GM23338 (cell line): ENCODE measurements around the gene DLGAP3. TPM values are rescaled to one million over a fixed set of nuclear protein-coding genes. Genes with fewer than 3 reads are reported as not detected.

ENCODE experiments used
- ATAC-seq: fragments of 200-7000 bp; cut with Tn5 transposase; 3 replicates; pipeline ENCODE4 v1.9.1; 2020
- DNase-seq: peaks from one replicate; pipeline ENCODE4 v3.0.0-alpha.2; 2015; ENCODE audit warnings: low spot score
- H2AFZ ChIP-seq: fragments of 200-600 bp; sonication (generic); 2 replicates; pipeline ENCODE4 v1.8.0; 2016; ENCODE audit warnings: antibody characterized with exemption, mild to moderate bottlenecking, moderate library complexity
- H3F3A ChIP-seq: fragments of 200-600 bp; sonication (generic); replicated peaks from 2 replicates; pipeline ENCODE4 v1.8.0; 2017; ENCODE audit warnings: antibody characterized with exemption, mixed run types, low read depth
- H3K27ac ChIP-seq: fragments of 200-600 bp; sonication (generic); 2 replicates; pipeline ENCODE4 v1.6.1; 2016; ENCODE audit warnings: low read depth
- H3K27me3 ChIP-seq: fragments of 200-600 bp; sonication (generic); 2 replicates; pipeline ENCODE4 v1.8.0; 2016; ENCODE audit warnings: mild to moderate bottlenecking, mixed run types, moderate library complexity; ENCODE audit not compliant: insufficient read depth
- H3K36me3 ChIP-seq: fragments of 200-600 bp; sonication (generic); 2 replicates; pipeline ENCODE4 v1.8.0; 2016; ENCODE audit warnings: mild to moderate bottlenecking; ENCODE audit not compliant: insufficient read depth
- H3K4me1 ChIP-seq: fragments of 200-600 bp; sonication (generic); 2 replicates; pipeline ENCODE4 v1.8.0; 2016; ENCODE audit warnings: mild to moderate bottlenecking, moderate library complexity; ENCODE audit not compliant: insufficient read depth
- H3K4me2 ChIP-seq: fragments of 200-600 bp; sonication (generic); 2 replicates; pipeline ENCODE4 v1.7.1; 2017; ENCODE audit warnings: mixed run types
- H3K4me3 ChIP-seq: fragments of 200-600 bp; sonication (generic); 2 replicates; pipeline ENCODE4 v1.6.1; 2016; ENCODE audit warnings: mixed run types
- H3K79me2 ChIP-seq: fragments of 200-600 bp; sonication (generic); replicated peaks from 2 replicates; pipeline ENCODE4 v1.8.0; 2017; ENCODE audit warnings: mild to moderate bottlenecking; ENCODE audit not compliant: insufficient read depth
- H3K9me2 ChIP-seq: fragments of 200-600 bp; sonication (generic); 2 replicates; pipeline ENCODE4 v1.8.0; 2017; ENCODE audit not compliant: insufficient read depth
- H4K20me1 ChIP-seq: fragments of 200-600 bp; sonication (generic); replicated peaks from 2 replicates; pipeline ENCODE4 v1.8.0; 2017; ENCODE audit warnings: mild to moderate bottlenecking; ENCODE audit not compliant: insufficient read depth
- H3K27ac Mint-ChIP-seq: 2 replicates; pipeline ENCODE4 v1.8.0; 2020; ENCODE audit warnings: inconsistent platforms, mild to moderate bottlenecking, moderate library complexity, mixed read lengths
- H3K27me3 Mint-ChIP-seq: 3 replicates; pipeline ENCODE4 v1.8.0; 2022; ENCODE audit warnings: low read depth, mild to moderate bottlenecking, moderate library complexity, mixed read lengths, inconsistent platforms; ENCODE audit not compliant: insufficient read depth, poor library complexity
- H3K36me3 Mint-ChIP-seq: 3 replicates; pipeline ENCODE4 v1.8.0; 2021; ENCODE audit warnings: low read depth, mild to moderate bottlenecking, inconsistent platforms, moderate library complexity, mixed read lengths
- H3K4me1 Mint-ChIP-seq: 3 replicates; pipeline ENCODE4 v1.8.0; 2020; ENCODE audit warnings: mild to moderate bottlenecking, inconsistent platforms, mixed read lengths
- H3K4me3 Mint-ChIP-seq: 3 replicates; pipeline ENCODE4 v1.8.0; 2021; ENCODE audit warnings: moderate library complexity, mild to moderate bottlenecking, inconsistent platforms, mixed read lengths
- H3K9me3 Mint-ChIP-seq: 3 replicates; pipeline ENCODE4 v1.8.0; 2020; ENCODE audit warnings: moderate library complexity, mild to moderate bottlenecking, inconsistent platforms, mixed read lengths
- CREB1 ChIP-seq: fragments of 250-450 bp; sonication (Bioruptor Pico); IDR thresholded peaks from 2 replicates; pipeline ENCODE4 v1.5.0; 2020; ENCODE audit warnings: low read depth, mild to moderate bottlenecking, moderate library complexity
- CTCF ChIP-seq, 2 experiments: fragments of 200-600 bp in 1 of 2; sonication (generic) in 1 of 2; conservative IDR thresholded peaks; 2 replicates each; pipeline versions ENCODE4 v1.5.1 to v1.6.1; 2016 to 2017; ENCODE audit warnings: antibody characterized with exemption in 2 of 2, low read depth in 2 of 2, mild to moderate bottlenecking in 2 of 2, moderate library complexity in 1 of 2
- EZH2 ChIP-seq: fragments of 200-600 bp; sonication (generic); IDR thresholded peaks from one replicate; pipeline ENCODE4 v1.8.0; 2017; ENCODE audit warnings: antibody characterized with exemption, mild to moderate bottlenecking, low read depth; ENCODE audit not compliant: unreplicated experiment
- NANOG ChIP-seq: IDR thresholded peaks from 2 replicates; pipeline ENCODE4 v1.6.1; 2016; ENCODE audit warnings: antibody characterized with exemption, borderline replicate concordance
- POLR2AphosphoS5 ChIP-seq: IDR thresholded peaks from 2 replicates; pipeline ENCODE4 v1.6.1; 2016; ENCODE audit warnings: antibody characterized with exemption, low read depth
- REST ChIP-seq: IDR thresholded peaks from one replicate; pipeline ENCODE4 v1.6.1; 2018; ENCODE audit warnings: antibody characterized with exemption; ENCODE audit not compliant: unreplicated experiment
- STAT1 ChIP-seq: IDR thresholded peaks from one replicate; pipeline ENCODE4 v1.6.1; 2016; ENCODE audit warnings: antibody characterized with exemption; ENCODE audit not compliant: unreplicated experiment
- ZNF114 ChIP-seq: fragments of 250-450 bp; sonication (Bioruptor Pico); IDR thresholded peaks from 2 replicates; pipeline ENCODE4 v1.5.0; 2020; ENCODE audit warnings: mild to moderate bottlenecking, moderate library complexity
- ZNF462 ChIP-seq: fragments of 250-450 bp; sonication (Bioruptor Pico); IDR thresholded peaks from 2 replicates; pipeline ENCODE4 v1.5.0; 2020; ENCODE audit warnings: mild to moderate bottlenecking, moderate library complexity
- polyA plus RNA-seq: library from polyadenylated mRNA; unstranded; fragments of >200 nt; fragmentation: Nextera tagmentation; extraction: Ambion mirVana; gene quantifications from 2 replicates; pipeline ENCODE4 v1.2.1, GENCODE V29; 2016
- total RNA-seq: library from RNA; depleted of rRNA; stranded (reverse); fragments of >200 nt; shearing (Covaris generic); gene quantifications from 2 replicates; pipeline ENCODE4 v1.2.3, GENCODE V29; 2014

Gene DLGAP3
- total and polyA plus RNA-seq, 2 experiments from 2014 or later = 7.1 to 13.7 TPM

GRCh38 chr1:34867415-34867814 lies 62.0 kb downstream of the DLGAP3 start:
- peaks cover 8% of the 10 kb centered on the region for H3K4me1 Mint-ChIP-seq
- no peak overlapping the region for H2AFZ ChIP-seq
- no peaks in the 10 kb centered on the region for H4K20me1 ChIP-seq
- no peaks in the 10 kb centered on the region for H3K36me3 ChIP-seq
- no peak for ATAC-seq
- no peak overlapping the region for H3K4me3 ChIP-seq
- no peaks in the 10 kb centered on the region for H3F3A ChIP-seq
- H3K4me1 ChIP-seq = no peaks in the 10 kb centered on the region
- no peaks in the 10 kb centered on the region; the same call in 2 of the 3 replicates for H3K36me3 Mint-ChIP-seq
- no peak for DNase-seq
- no peak overlapping the region for H3K4me2 ChIP-seq
- H3K4me3 Mint-ChIP-seq = peak overlapping the region; percentile 2; the same call in 1 of the 3 replicates
- H3K9me2 ChIP-seq = no peaks in the 10 kb centered on the region
- peaks cover 14% of the 10 kb centered on the region for H3K27me3 Mint-ChIP-seq
- no peak overlapping the region for H3K27ac ChIP-seq
- H3K27ac Mint-ChIP-seq = no peak overlapping the region
- no peaks in the 10 kb centered on the region for H3K79me2 ChIP-seq
- no peak for TF ChIP-seq REST
- TF ChIP-seq CREB1 (CRISPR knock-in tag) = no peak
- TF ChIP-seq CTCF (conservative IDR thresholded peaks at IDR 0.05; ENCODE audit: low read depth in 2 of 2) = no peak
- TF ChIP-seq STAT1 = no peak
- no peak for TF ChIP-seq NANOG
- no peak for TF ChIP-seq ZNF114 (CRISPR knock-in tag)
- no peak for TF ChIP-seq POLR2AphosphoS5
- no peak for TF ChIP-seq EZH2
- H3K27me3 ChIP-seq = peaks cover 11% of the 10 kb centered on the region; the same call in 1 of the 2 replicates
- no peaks in the 10 kb centered on the region for H3K9me3 Mint-ChIP-seq

GRCh38 chr1:34866762-34867109 lies 62.7 kb downstream of the DLGAP3 start:
- Histone ChIP-seq H2AFZ (peak overlapping the region; percentile 87; the same call in 1 of the 2 replicates), H3K27ac (no peak overlapping the region), H3F3A (no peaks in the 10 kb centered on the region), H3K4me3 (peak overlapping the region; percentile 73), H3K4me1 (no peaks in the 10 kb centered on the region), H3K79me2 (no peaks in the 10 kb centered on the region), H3K36me3 (no peaks in the 10 kb centered on the region), H3K27me3 (peaks cover 11% of the 10 kb centered on the region; the same call in 1 of the 2 replicates), H4K20me1 (no peaks in the 10 kb centered on the region), H3K9me2 (no peaks in the 10 kb centered on the region), H3K4me2 (peak overlapping the region; percentile 82)
- Mint-ChIP-seq H3K4me1 (peaks cover 8% of the 10 kb centered on the region), H3K27ac (no peak overlapping the region), H3K4me3 (0 out of 3 replicates have a peak overlapping the region, but pooled peaks have one; percentile 23), H3K36me3 (no peaks in the 10 kb centered on the region; the same call in 2 of the 3 replicates), H3K9me3 (no peaks in the 10 kb centered on the region), H3K27me3 (peaks cover 14% of the 10 kb centered on the region)
- no peak for DNase-seq
- peak; percentile 15 for ATAC-seq
- TF ChIP-seq STAT1 = no peak
- TF ChIP-seq CREB1 (CRISPR knock-in tag) = no peak
- no peak for TF ChIP-seq ZNF462 (CRISPR knock-in tag)
- no peak for TF ChIP-seq POLR2AphosphoS5
